HCT116 (cell line): ENCODE measurements around the gene ZSWIM6. TPM values are rescaled to one million over a fixed set of nuclear protein-coding genes. Genes with fewer than 3 reads are reported as not detected.

Experiments used
- ATAC-seq: fragments of 200-7000 bp; cut with Tn5 transposase; 2 replicates; pipeline ENCODE4 v1.9.1; 2020; ENCODE audit warnings: mild to moderate bottlenecking, moderate library complexity
- BruUV-seq: library from RNA; stranded (reverse); fragments of 400-500 nt; replicated peaks from 2 replicates; lab custom pipeline; 2021; lab: Mats Ljungman, UMichigan
- CTCF ChIA-PET: fragments of 300-600 bp; sonication (Branson Sonifier 250); formaldehyde crosslinking; loops from one replicate; lab custom pipeline; 2021; ENCODE audit warnings: antibody characterized with exemption; lab: Charles Lee
- POLR2A ChIA-PET: fragments of 300-600, 350-600 bp; sonication (Branson Sonifier 250); formaldehyde crosslinking; loops from one replicate; lab custom pipeline; 2021; ENCODE audit warnings: antibody characterized with exemption; lab: Charles Lee
- RAD21 ChIA-PET, 2 experiments: fragments of 300-600 bp; sonication (Branson Sonifier 250); formaldehyde crosslinking; loops; one replicate each; lab custom pipeline; 2023; ENCODE audit warnings: low total read pairs in 2 of 2; ENCODE audit not compliant: uncharacterized antibody in 2 of 2, unreplicated experiment in 2 of 2, low non-redundant PET in 1 of 2; lab: Charles Lee
- DNase-seq: peaks from one replicate; pipeline ENCODE4 v3.0.0-alpha.2; 2010; ENCODE audit warnings: low read depth, low spot score
- H2AFZ ChIP-seq: fragments of 200-600 bp; shearing (Covaris generic), sonication (generic); 2 replicates; pipeline ENCODE4 v1.6.1; 2017; ENCODE audit warnings: low read depth, mixed run types, mixed read lengths, antibody characterized with exemption, low read length; ENCODE audit not compliant: poor library complexity, severe bottlenecking
- H3K27ac ChIP-seq: 2 replicates; pipeline ENCODE4 v1.5.1; 2012; ENCODE audit warnings: low read depth, low read length
- H3K27me3 ChIP-seq: fragments of 200-600 bp; sonication (generic); 2 replicates; pipeline ENCODE4 v1.6.1; 2016; ENCODE audit warnings: mixed run types, low read length, mixed read lengths; ENCODE audit not compliant: insufficient read depth
- H3K36me3 ChIP-seq, 2 experiments: fragments of 200-500 bp in 1 of 2; fragments of 200-600 bp in 1 of 2; sonication (Bioruptor generic) in 1 of 2; sonication (generic) in 1 of 2; 2 replicates each; pipeline versions ENCODE4 v1.5.1 to v1.6.1; 2014 to 2016; ENCODE audit warnings: low read length in 2 of 2, inconsistent platforms in 1 of 2, mixed read lengths in 1 of 2, mixed run types in 1 of 2; ENCODE audit not compliant: insufficient read depth in 2 of 2, control insufficient read depth in 1 of 2
- H3K4me1 ChIP-seq, 2 experiments: fragments of 200-600 bp in 1 of 2; sonication (generic) in 1 of 2; 2 replicates each; pipeline versions ENCODE4 v1.5.1 to v1.6.1; 2012 to 2017; ENCODE audit warnings: low read length in 2 of 2, inconsistent platforms in 1 of 2, mild to moderate bottlenecking in 1 of 2, mixed read lengths in 1 of 2, mixed run types in 1 of 2, moderate library complexity in 1 of 2; ENCODE audit not compliant: insufficient read depth in 2 of 2, control insufficient read depth in 1 of 2
- H3K4me2 ChIP-seq: fragments of 200-600 bp; sonication (generic); 2 replicates; pipeline ENCODE4 v1.6.1; 2017; ENCODE audit warnings: mixed run types, low read length, mixed read lengths
- H3K4me3 ChIP-seq, 2 experiments: fragments of 200-600 bp in 1 of 2; sonication (generic) in 1 of 2; replicated peaks in 1 of 2; 2 replicates each; pipeline ENCODE4 v1.5.1; 2011 to 2016; ENCODE audit warnings: low read length in 2 of 2, control low read depth in 1 of 2, low read depth in 1 of 2, mild to moderate bottlenecking in 1 of 2, mixed read lengths in 1 of 2, mixed run types in 1 of 2
- H3K79me2 ChIP-seq: fragments of 200-600 bp; sonication (generic); 2 replicates; pipeline ENCODE4 v1.6.1; 2017; ENCODE audit warnings: mild to moderate bottlenecking, mixed run types, low read length, moderate library complexity, mixed read lengths; ENCODE audit not compliant: insufficient read depth
- H3K9ac ChIP-seq: fragments of 200-600 bp; sonication (generic); 2 replicates; pipeline ENCODE4 v1.6.1; 2016; ENCODE audit warnings: low read length, mixed read lengths
- H3K9me2 ChIP-seq: fragments of 200-600 bp; sonication (generic), shearing (Covaris generic); 2 replicates; pipeline ENCODE4 v1.6.1; 2017; ENCODE audit warnings: mixed run types, mild to moderate bottlenecking, moderate library complexity; ENCODE audit not compliant: insufficient read depth
- H3K9me3 ChIP-seq, 2 experiments: fragments of 200-500 bp in 1 of 2; fragments of 200-600 bp in 1 of 2; sonication (Bioruptor generic) in 1 of 2; sonication (generic) in 1 of 2; 2 replicates each; pipeline ENCODE4 v1.6.1; 2014 to 2017; ENCODE audit warnings: low read length in 2 of 2, mixed read lengths in 2 of 2, inconsistent platforms in 1 of 2, low read depth in 1 of 2, mild to moderate bottlenecking in 1 of 2, mixed run types in 1 of 2, moderate library complexity in 1 of 2; ENCODE audit not compliant: control insufficient read depth in 1 of 2, insufficient read depth in 1 of 2
- H4K20me1 ChIP-seq: fragments of 200-600 bp; sonication (generic), shearing (Covaris generic); 2 replicates; pipeline ENCODE4 v1.6.1; 2017; ENCODE audit warnings: mixed run types, mild to moderate bottlenecking, moderate library complexity; ENCODE audit not compliant: insufficient read depth
- CBX3 ChIP-seq: IDR thresholded peaks from 2 replicates; pipeline ENCODE4 v1.6.1; 2012; ENCODE audit warnings: low read depth
- CEBPB ChIP-seq: IDR thresholded peaks from 2 replicates; pipeline ENCODE4 v1.6.1; 2012; ENCODE audit warnings: low read depth
- ELF1 ChIP-seq: IDR thresholded peaks from 2 replicates; pipeline ENCODE4 v1.6.1; 2012; ENCODE audit warnings: low read depth, borderline replicate concordance
- EZH2 ChIP-seq: fragments of 200-600 bp; sonication (generic); IDR thresholded peaks from 2 replicates; pipeline ENCODE4 v1.6.1; 2017; ENCODE audit warnings: antibody characterized with exemption, mixed run types
- FOSL1 ChIP-seq: IDR thresholded peaks from 2 replicates; pipeline ENCODE4 v1.6.1; 2012; ENCODE audit warnings: low read depth
- JUND ChIP-seq: IDR thresholded peaks from 2 replicates; pipeline ENCODE4 v1.6.1; 2012
- MAX ChIP-seq: IDR thresholded peaks from 2 replicates; pipeline ENCODE4 v1.6.1; 2012
- POLR2A ChIP-seq: IDR thresholded peaks from 2 replicates; pipeline ENCODE4 v1.7.0; 2011; ENCODE audit warnings: borderline replicate concordance; ENCODE audit not compliant: insufficient read depth, insufficient read length; ENCODE audit errors: extremely low read depth
- POLR2AphosphoS5 ChIP-seq: IDR thresholded peaks from 2 replicates; pipeline ENCODE4 v1.6.1; 2011; ENCODE audit warnings: mild to moderate bottlenecking, low read depth, low read length, moderate library complexity
- RAD21 ChIP-seq: IDR thresholded peaks from 2 replicates; pipeline ENCODE4 v1.6.1; 2012; ENCODE audit warnings: low read depth, mild to moderate bottlenecking
- SIN3A ChIP-seq: IDR thresholded peaks from 2 replicates; pipeline ENCODE4 v1.6.1; 2012; ENCODE audit warnings: low read depth
- TCF7L2 ChIP-seq: IDR thresholded peaks from 2 replicates; pipeline ENCODE4 v1.7.0; 2011; ENCODE audit warnings: borderline replicate concordance, inconsistent platforms; ENCODE audit not compliant: insufficient read depth, insufficient read length; ENCODE audit errors: extremely low read depth
- ZBTB33 ChIP-seq: IDR thresholded peaks from 2 replicates; pipeline ENCODE4 v1.6.1; 2011; ENCODE audit warnings: mild to moderate bottlenecking, low read length, moderate library complexity; ENCODE audit not compliant: insufficient replicate concordance; ENCODE audit errors: extremely low read depth
- intact Hi-C: fragments of 100-400 bp; cut with micrococcal nuclease; formaldehyde crosslinking; loops from 2 replicates; pipeline ENCODE4 v1.10.0; 2022
- total RNA-seq: library from RNA; stranded (reverse); gene quantifications from one replicate; pipeline ENCODE4 v1.2.1, GENCODE V29; 2021; ENCODE audit not compliant: unreplicated experiment

ZSWIM6 gene
- total RNA-seq, 1 experiment from 2014 or later = 7.4 TPM

DNA sequence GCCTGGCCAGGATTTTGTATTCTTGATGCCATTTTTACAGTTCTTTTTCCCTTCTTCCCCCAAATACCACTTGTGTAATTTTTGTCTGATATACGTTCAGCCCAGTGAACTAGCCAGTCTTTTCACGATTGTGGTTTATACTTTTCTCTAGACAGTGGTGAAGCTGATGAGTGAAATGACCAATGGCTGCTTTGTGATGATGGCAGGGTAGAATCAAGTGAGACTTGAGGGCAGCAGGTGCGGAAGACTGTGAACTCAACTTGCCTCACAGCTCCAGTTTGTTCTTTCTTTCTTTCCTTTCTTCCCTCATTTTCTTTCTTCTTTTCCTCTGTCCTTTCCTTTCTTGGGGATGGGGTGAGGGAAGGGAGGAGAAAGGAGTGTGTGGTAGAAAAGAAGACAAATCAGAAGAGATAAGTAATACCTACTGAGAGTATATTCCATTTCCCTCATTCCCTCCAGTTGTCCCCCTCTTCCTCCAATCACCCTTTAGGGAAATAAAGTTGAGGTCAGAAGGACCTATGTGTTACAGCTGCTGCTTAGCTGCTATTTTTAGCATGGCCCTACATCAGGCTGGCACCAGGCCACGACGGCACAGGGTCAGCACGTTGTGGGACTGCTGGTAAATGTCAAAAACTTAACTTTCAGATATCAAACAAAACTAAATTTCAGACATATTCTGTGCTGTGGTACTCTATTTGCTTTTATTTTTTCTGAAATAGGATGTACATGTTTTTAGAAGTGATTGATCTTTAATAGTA, 12.3 kb downstream of the ZSWIM6 start:
- ChIA-PET RAD21 (no interaction called here), CTCF (no interaction called here), POLR2A (no interaction called here)
- intact Hi-C loops = no loop called here
- no TSS peak for BruUV-seq
- Histone ChIP-seq H3K27ac (no peak overlapping the region), H3K9me3 (no peaks in the 10 kb centered on the region), H3K79me2 (peaks cover 87% of the 10 kb centered on the region), H3K4me2 (no peak overlapping the region), H3K27me3 (no peaks in the 10 kb centered on the region), H3K4me1 (peaks cover 9 to 18% of the 10 kb centered on the region in 2 experiments; a peak in 3 of 4 replicates), H3K4me3 (no peak overlapping the region), H3K9me2 (no peaks in the 10 kb centered on the region), H3K36me3 (no peaks in the 10 kb centered on the region), H3K9ac (no peak overlapping the region), H4K20me1 (no peaks in the 10 kb centered on the region; the same call in 1 of the 2 replicates), H2AFZ (no peak overlapping the region)
- TF ChIP-seq SIN3A (no peak), MAX (no peak), POLR2AphosphoS5 (no peak), CBX3 (no peak), FOSL1 (no peak), JUND (no peak), CEBPB (no peak), EZH2 (no peak), TCF7L2 (no peak), POLR2A (no peak), ELF1 (no peak), ZBTB33 (no peak), RAD21 (no peak)
- DNase-seq (no peak), ATAC-seq (no peak)
